OCI-LY7 (cell line): ENCODE data around the gene EPHA6.

Experiments
- CTCF ChIP-seq: fragments of 200-600 bp; sonication (generic); conservative IDR thresholded peaks from 2 replicates; pipeline ENCODE4 v1.5.1; 2014; ENCODE audit warnings: mild to moderate bottlenecking, antibody characterized with exemption, low read length, moderate library complexity, mixed read lengths
- EZH2phosphoT487 ChIP-seq: fragments of 200-600 bp; sonication (generic); IDR thresholded peaks from 2 replicates; pipeline ENCODE4 v1.6.1; 2018; ENCODE audit warnings: low read depth, borderline replicate concordance, mild to moderate bottlenecking, mixed run types, antibody characterized with exemption, low read length, moderate library complexity, mixed read lengths

- no peak for TF ChIP-seq CTCF
- no peak for TF ChIP-seq EZH2phosphoT487
Observed at GRCh38 chr3:97579365-97579764, 765.0 kb downstream of the EPHA6 start.
